Mucosa of descending colon (tissue), 3 donors: ENCODE measurements around the gene XAF1. TPM values are rescaled to one million over a fixed set of nuclear protein-coding genes. Genes with fewer than 3 reads are reported as not detected.

Experiments used
- ATAC-seq: fragments of 200-7000 bp; cut with Tn5 transposase; one replicate; pipeline ENCODE4 v1.9.1; 2020; ENCODE audit warnings: mild to moderate bottlenecking, moderate library complexity
- DNase-seq, 3 donors: peaks; one replicate each; pipeline ENCODE4 v3.0.0-alpha.2; 2020
- H3K36me3 ChIP-seq: fragments of 200-600 bp; one replicate; pipeline ENCODE4 v1.8.0; 2021; ENCODE audit warnings: low read depth, mild to moderate bottlenecking
- H3K4me1 ChIP-seq: fragments of 200-600 bp; one replicate; pipeline ENCODE4 v1.8.0; 2021; ENCODE audit warnings: low read depth, mild to moderate bottlenecking
- H3K4me3 ChIP-seq: fragments of 200-600 bp; one replicate; pipeline ENCODE4 v1.8.0; 2021; ENCODE audit warnings: mild to moderate bottlenecking
- H3K9me3 ChIP-seq: fragments of 200-600 bp; one replicate; pipeline ENCODE4 v1.8.0; 2021; ENCODE audit warnings: mild to moderate bottlenecking
- intact Hi-C, 2 donors: fragments of 100-400 bp; cut with DNase I in 1 of 2; cut with micrococcal nuclease in 1 of 2; formaldehyde crosslinking; loops; one replicate each; pipeline versions ENCODE4 v1.11.0 to v1.11.1; 2022; cut with DNase I, micrococcal nuclease
- total RNA-seq, 3 donors: library from RNA; stranded (reverse); fragmentation: NEBNext Ultra II Directional in 2 of 3; extraction: Animal tissue kit (Norgen Biotek cat#: 25700) in 2 of 3; gene quantifications; one replicate each; pipeline versions ENCODE4 v1.2.1 to v1.2.4, GENCODE V29; 2021 to 2023
- TF ChIP-seq, protein P1 (sequence below): fragments of 200-600 bp; IDR thresholded peaks from one replicate; pipeline ENCODE4 v1.8.0; 2022; ENCODE audit warnings: antibody characterized with exemption, mild to moderate bottlenecking
- donor health status: DM: no; HTN: no; CAD: no; lungs with moderate emphysema.
- donor health status: DM: no; HTN: no; CAD: no.
- donor health status: DM: no; HTN: yes; CAD: no.

XAF1 gene
- total RNA-seq, 3 donors from 2014 or later, result 15.7 to 37.4 (median 25.4) TPM

DNA sequence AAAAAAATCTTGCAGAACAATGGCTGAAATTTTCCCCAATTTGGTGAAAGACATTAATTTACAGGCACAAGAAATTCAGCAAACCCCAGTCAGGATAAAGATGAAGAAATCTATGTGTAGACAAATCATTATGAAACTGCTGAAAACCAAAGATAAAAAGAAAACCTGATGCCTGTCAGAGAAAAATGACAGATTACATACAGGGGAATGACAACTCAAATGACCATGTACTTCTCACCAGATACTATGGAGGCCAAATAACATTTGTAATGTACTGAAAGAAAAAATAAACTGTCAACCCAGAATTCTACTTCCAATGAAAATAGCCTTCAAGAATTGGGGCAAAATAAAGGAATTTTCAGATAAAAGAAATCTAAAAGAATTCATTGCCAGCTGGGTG is 7.2 kb upstream of the XAF1 start:
- no peaks in the 10 kb centered on the region for H3K36me3 ChIP-seq
- H3K9me3 ChIP-seq, result no peaks in the 10 kb centered on the region
- TF ChIP-seq, protein P1, sequence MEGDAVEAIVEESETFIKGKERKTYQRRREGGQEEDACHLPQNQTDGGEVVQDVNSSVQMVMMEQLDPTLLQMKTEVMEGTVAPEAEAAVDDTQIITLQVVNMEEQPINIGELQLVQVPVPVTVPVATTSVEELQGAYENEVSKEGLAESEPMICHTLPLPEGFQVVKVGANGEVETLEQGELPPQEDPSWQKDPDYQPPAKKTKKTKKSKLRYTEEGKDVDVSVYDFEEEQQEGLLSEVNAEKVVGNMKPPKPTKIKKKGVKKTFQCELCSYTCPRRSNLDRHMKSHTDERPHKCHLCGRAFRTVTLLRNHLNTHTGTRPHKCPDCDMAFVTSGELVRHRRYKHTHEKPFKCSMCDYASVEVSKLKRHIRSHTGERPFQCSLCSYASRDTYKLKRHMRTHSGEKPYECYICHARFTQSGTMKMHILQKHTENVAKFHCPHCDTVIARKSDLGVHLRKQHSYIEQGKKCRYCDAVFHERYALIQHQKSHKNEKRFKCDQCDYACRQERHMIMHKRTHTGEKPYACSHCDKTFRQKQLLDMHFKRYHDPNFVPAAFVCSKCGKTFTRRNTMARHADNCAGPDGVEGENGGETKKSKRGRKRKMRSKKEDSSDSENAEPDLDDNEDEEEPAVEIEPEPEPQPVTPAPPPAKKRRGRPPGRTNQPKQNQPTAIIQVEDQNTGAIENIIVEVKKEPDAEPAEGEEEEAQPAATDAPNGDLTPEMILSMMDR, result no peak
- DNase-seq (no peak), ATAC-seq (no peak)
- intact Hi-C loops, result no loop called here
- H3K4me3 ChIP-seq, result no peak overlapping the region
- H3K4me1 ChIP-seq, result no peaks in the 10 kb centered on the region

DNA sequence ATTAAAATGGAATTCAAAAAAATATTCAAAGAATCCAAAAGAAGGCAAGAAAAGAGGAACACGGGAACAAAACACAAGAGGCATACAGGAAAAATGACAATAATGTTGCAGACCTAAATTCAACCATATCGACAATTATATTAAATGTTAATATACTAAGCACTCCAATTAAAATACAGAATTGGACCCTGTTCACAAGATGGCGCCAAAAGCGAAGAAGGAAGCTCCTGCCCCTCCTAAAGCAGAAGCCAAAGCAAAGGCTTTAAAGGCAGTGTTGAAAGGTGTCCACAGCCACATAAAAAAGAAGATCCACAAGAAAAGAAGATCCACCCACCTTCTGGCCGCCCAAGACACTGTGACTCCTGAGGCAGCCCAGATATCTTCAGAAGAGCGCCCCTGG is 6.3 kb upstream of the XAF1 start:
- ATAC-seq (no peak), DNase-seq (no peak)
- intact Hi-C loops, result no loop called here
- Histone ChIP-seq H3K4me1 (no peaks in the 10 kb centered on the region), H3K4me3 (no peak overlapping the region), H3K36me3 (no peaks in the 10 kb centered on the region), H3K9me3 (no peaks in the 10 kb centered on the region)
- TF ChIP-seq, protein P1, result no peak

DNA sequence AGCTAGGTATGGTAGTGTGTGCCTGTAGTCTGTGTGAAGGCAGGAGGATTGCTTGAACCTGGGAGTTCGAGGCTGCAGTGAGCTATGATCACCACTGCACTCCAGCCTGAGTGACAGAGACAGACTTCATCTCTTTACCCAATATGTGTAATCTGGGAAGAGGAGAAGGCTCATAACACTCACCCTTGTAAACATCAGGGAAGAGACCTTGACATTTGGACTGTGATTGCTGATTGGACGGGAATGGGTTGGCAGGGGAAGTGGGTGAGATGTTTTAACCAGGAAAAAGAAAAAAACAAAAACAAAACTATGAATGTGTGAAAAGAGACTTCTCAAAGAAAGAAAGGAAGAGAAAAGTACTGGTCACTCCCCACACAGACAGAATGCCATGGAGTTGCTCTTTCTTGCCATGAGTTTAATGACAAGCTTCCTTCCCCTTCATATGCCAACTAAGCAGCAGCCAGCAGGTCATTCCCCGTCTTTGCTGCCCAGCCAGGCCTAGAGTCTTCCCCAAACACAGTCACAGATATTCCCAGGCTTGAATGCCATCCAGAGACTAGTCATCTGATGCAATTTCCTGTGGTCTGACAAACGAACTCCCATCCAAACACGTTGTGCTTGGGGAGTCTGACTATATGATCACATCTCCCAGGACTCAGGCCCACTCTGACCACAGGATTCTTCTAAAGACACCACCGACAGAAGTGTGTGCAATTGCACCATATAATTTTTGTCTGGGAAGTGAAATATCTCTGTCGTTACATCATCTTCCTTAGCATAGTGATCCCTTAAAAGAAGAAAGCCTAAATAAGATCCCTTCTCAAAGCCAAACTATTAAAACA is 3.6 kb upstream of the XAF1 start:
- Histone ChIP-seq H3K4me1 (peaks cover 2% of the 10 kb centered on the region), H3K4me3 (no peak overlapping the region), H3K9me3 (no peaks in the 10 kb centered on the region), H3K36me3 (no peaks in the 10 kb centered on the region)
- intact Hi-C loops, result no loop called here
- ATAC-seq, result peak; percentile 41
- TF ChIP-seq, protein P1, result no peak
- peak in 1 of 3 donors; percentile 24 for DNase-seq

DNA sequence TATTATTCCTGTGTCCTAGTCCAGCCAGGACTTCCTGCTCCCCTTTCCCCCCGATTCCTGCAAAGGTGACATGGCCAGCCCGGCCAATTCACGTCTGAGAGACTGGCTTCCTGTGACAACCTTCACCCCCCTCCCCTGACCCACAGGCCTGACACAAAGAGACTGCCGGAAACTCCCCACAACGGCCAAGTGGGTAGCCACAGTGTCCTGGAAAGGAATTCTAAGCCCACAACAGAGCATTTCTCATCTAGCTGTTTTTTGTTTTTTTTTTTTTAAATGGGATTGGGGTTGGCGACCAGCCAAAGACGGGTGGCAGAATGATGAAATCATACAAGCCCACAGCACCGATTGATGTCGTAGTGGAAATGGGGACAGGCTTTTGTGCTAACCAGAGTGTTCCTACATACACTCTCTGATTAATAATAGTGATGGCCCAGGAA is 2.8 kb upstream of the XAF1 start:
- TF ChIP-seq, protein P1, result no peak
- Histone ChIP-seq H3K4me3 (no peak overlapping the region), H3K36me3 (no peaks in the 10 kb centered on the region), H3K9me3 (no peaks in the 10 kb centered on the region), H3K4me1 (peaks cover 2% of the 10 kb centered on the region)
- ATAC-seq (peak; percentile 27), DNase-seq (peak; percentile 21 to 63 (median 40))
- intact Hi-C loops, result no loop called here

DNA sequence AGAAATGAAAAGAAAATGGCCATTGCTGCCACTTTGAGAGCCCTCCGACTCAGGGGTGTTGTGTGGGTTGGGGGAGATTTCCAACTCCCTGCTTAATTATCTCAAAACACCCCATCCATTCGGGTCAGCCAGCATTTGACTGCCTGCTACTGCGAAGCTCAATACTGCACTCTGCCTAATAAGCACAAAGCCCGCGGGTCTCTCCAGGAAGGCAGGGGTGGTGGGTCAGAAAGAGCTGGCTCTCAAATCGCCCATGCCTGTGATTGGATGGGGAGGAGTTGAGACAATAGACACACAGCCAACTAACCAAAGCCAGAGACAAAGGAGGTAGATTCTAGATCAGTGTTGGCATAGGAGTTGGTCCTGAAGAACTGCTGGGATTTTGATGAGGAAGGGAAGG is 2.3 kb upstream of the XAF1 start:
- Histone ChIP-seq H3K4me1 (peaks cover 2% of the 10 kb centered on the region), H3K9me3 (no peaks in the 10 kb centered on the region), H3K36me3 (no peaks in the 10 kb centered on the region), H3K4me3 (no peak overlapping the region)
- DNase-seq, result no peak
- intact Hi-C loops, result no loop called here
- TF ChIP-seq, protein P1, result no peak
- no peak for ATAC-seq
